GM19397 (cell line): ENCODE data around the gene PCGF1.

ENCODE experiments used
- ATAC-seq: cut with Tn5 transposase; IDR thresholded peaks from one replicate; pipeline ENCODE4 v1.9.1; 2021; ENCODE audit warnings: mild to moderate bottlenecking, moderate library complexity; ENCODE audit not compliant: unreplicated experiment

Gene PCGF1

DNA sequence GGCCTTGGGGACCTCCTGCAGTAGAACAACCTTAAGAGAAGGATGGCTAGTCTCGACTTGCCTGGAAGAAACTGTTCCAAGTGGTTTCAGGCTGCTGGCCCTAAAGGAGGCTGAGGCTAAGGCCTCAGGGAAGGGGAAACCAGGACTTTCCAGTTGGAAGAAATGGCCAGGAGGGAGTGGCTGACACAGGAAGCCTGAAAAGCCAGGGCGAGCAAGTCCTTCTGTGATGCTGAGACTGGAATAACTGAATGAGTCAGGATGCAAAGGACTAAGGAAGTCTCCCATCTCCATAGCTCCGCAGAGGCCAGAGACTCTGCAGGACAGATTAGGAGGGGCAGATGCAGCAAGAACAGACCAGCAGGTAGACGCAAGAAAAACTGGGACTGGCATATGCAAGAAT lies 29.6 kb upstream of the PCGF1 start:
- no peak for ATAC-seq

DNA sequence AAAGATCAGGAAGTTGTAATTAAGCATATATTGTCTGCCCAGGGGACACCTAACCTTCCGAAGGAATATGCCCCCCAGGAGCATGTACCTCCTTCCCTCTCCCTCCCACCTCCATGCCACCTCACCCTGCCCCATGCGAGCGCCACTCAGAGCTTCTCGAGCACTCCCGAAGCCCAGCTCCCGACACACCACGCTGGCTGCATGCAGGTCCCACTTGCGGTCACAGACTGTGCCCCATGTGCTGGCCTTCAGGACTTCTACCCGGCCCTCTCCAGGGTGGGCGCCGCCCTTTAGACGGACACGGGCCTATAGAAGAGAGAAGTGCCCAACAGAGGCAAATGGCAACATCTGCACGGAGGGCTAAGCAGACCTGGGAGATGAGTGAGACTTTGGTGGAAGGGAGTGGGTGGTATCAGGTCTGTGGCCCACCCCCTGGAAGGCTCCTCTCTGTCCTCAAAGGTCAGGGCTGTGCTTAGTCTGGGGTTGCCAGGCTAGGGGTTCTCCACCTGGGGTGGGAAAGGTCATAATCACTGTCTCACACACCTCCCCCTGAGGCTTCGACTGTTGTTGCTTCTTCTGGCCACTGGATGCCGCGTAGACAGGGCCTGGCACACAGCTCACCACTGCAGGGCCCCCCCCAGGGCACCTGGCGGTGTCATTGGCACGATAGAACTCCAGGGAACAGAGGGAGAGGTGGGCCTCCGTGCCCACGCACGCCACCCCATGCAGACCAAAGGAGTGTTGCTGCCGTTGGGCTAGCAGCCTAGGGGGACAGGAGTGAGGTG lies 28.9 kb upstream of the PCGF1 start:
- no peak for ATAC-seq

DNA sequence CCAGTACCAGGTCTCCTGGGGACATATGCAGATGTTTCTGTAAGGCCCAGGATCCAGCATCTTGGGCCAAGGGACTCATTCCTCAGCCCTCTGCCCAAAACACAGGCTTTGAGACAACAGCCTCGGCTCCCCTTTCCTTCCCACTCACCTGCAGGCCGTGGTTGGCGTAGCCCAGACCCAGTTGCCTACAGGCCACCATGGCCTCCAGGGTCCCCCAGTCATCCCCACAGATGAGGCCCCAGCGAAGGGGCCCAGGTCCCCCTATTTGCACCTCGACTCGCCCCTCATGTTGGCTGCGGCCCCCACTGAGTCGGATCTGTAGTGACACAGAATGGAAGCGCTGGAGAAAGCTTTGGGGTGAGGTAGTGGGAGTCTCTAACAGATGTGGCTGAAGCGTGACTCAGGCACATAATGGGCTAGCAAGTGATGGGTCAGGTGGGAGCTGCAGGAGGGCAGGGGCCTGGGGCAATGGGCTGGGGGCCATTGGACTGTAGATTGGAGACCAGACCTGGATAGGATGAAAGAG lies 28.0 kb upstream of the PCGF1 start:
- no peak for ATAC-seq

DNA sequence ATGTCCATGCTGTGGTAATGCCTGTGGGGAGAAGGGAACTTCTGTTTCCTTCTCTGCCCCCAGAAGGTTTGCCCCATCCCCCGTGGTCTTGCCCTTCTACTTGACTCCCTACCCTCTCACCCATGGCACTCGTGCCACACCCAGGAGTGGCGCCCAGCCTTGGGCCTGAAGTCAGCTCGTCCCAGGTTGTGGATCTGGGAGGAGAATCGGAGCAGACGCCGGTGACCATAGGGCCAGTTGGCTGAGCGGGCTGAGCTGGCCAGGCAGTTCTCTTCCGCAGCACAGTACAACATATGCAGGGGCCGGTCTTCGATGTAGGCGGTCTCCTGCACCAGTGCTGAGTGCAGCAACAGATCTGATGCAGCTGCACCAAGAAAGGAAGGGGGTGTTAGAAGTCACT lies 26.9 kb upstream of the PCGF1 start:
- no peak for ATAC-seq

DNA sequence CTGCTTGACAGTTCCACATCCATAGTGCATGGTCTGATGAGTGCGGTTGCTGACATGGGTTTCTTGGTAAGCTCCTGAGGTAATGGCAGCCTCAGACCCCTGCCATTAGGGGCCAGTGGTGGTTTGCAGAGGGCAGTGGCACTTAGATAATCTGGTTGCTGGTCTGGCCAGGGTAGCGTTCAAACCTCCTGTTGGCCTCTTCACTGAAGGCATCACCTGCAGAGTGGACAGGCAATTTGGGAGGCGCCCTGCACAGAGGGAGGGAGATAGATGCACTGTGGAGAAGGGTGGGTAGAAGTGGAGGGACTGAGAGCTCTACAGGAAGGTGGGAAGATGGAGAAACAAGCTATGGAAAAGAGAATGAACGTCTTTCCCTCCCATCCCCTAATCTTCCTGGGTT lies 26.0 kb upstream of the PCGF1 start:
- no peak for ATAC-seq

DNA sequence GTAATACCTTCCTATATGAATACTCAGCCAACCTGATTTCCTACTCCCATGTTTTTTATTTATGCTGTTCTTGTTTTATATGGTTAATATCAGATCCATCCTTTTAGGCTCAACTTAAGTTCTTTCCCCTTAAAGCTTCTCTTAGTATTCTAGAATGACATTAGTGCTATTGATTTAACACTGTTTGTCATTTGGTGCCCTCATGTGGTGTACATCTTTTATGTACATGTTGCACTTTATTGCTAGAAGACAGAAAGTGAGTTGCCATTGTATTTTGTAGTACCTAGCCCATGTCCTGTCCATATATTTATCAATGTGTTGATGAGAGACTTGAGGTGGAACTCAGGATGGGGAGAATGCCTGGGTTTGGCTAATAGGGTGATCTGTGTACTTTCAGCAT lies 24.7 kb upstream of the PCGF1 start:
- no peak for ATAC-seq

DNA sequence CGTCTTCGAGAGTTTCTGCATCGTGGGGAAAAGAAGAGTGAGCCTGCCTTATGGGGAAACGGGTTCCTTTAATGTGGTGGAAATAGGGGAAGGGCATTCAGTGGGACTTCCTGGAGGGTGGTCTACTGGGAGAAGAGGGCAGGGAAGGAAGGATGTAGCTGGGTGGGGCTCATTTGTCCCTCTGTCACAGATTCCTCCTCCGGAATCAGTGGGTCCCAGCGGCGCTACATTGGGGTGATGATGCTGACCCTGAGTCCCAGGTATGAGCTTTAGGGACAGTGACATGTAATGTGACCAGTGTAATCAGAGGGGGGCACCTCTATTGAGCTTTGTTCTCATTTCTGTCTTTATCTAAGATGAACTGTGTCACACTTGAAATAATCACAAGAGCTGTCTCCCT lies 24.2 kb upstream of the PCGF1 start:
- ATAC-seq = no peak

DNA sequence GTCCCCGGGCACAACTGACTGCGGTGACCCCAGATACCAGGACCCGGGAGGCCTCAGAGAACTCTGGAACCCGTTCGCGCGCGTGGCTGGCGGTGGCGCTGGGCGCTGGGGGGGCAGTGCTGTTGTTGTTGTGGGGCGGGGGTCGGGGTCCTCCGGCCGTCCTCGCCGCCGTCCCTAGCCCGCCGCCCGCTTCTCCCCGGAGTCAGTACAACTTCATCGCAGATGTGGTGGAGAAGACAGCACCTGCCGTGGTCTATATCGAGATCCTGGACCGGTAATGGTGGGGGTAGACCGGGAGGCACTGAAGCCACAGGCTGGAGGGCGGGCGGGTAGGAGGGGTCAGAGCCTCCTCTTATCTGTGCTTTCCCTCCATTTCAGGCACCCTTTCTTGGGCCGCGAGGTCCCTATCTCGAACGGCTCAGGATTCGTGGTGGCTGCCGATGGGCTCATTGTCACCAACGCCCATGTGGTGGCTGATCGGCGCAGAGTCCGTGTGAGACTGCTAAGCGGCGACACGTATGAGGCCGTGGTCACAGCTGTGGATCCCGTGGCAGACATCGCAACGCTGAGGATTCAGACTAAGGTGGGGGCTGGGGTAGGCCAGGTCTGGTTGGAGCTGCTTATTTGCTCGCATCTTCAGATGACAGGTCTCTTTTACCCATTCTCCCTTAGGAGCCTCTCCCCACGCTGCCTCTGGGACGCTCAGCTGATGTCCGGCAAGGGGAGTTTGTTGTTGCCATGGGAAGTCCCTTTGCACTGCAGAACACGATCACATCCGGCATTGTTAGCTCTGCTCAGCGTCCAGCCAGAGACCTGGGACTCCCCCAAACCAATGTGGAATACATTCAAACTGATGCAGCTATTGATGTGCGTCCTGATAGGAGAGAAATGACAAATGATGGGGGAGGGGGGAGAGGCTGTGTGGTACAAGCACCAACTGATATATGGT lies 23.0 kb upstream of the PCGF1 start:
- peak; percentile 30 for ATAC-seq

DNA sequence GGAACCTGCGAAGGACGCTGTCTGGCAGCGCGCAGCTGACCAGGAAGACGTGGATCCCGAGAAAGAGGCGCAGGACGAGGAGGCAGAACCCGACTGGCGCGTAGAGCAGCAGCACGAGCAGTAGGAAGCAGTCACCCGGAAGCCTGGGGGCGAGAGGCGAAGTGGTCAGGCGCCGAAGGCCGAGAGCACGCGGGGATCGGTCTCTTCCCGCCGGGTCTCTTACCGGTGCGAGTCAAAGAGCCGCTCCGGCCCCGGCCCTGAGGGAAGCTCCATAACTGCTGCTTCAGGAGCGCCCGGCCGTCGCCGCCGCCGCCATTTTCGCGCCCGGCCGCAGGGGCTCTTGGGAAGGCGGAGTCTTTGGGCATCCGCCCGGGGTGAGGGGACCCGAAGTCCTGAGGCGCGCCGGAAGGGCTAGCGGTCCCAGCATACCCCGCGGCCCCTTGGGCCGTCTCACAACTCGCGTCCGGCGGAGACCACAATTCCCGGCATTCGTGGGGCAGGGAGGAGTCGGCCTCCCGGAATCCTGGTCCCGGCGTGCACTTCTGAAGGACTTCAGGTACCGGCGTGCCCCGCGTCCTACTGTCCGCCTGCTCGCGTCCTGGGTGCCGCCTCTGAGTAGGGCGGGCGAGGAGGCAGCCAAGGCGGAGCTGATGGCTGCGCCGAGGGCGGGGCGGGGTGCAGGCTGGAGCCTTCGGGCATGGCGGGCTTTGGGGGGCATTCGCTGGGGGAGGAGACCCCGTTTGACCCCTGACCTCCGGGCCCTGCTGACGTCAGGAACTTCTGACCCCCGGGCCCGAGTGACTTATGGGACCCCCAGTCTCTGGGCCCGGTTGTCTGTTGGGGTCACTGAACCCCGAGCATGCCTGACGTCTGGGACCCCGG lies 22.1 kb upstream of the PCGF1 start, which contains the start of the genes AUP1 and HTRA2:
TSS of gene AUP1 (minus strand) at position 350 of the 882 bp plus-strand sequence. CDS start at position 273, 77 bp downstream.
TSS of gene HTRA2 (plus strand) at position 577 of the 882 bp plus-strand sequence. CDS start at position 651, 74 bp downstream.
- peak; percentile 80 for ATAC-seq

DNA sequence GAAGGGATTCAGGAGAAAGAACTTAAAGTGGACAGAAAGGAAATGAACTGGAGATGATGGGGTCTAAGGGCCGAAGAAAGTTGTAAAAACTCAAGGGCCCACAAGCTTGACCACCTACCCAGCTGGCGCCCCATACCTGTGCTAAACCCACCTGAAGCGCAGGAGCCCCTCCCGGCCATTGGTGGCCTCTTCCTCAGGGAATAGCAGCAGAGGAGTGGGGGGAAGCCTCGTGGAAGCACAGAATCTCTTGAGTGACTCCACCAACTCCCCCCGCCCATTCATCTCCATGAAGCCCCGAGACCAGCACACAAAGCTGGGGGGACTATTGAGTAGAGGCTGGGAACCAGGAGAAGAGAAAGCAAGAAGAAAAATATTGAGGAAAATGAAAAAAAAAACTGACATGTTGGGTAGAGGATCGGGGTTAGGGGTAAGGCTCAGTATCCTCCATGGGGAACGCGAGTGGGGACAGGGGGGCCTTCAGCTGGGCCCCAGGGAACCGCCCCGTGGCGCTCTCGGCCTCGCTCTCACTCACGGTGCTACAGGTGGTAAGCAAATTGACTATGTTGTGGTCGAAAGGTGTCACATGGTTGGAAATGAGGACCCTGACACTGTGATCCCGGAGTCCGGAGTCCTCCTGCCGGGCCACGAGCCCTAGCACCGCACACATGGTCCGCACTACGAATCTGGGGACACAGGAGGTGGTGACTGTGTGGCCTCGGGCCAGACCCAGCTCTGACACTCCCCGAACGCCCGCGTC lies 21.3 kb upstream of the PCGF1 start:
- ATAC-seq = peak; percentile 6

DNA sequence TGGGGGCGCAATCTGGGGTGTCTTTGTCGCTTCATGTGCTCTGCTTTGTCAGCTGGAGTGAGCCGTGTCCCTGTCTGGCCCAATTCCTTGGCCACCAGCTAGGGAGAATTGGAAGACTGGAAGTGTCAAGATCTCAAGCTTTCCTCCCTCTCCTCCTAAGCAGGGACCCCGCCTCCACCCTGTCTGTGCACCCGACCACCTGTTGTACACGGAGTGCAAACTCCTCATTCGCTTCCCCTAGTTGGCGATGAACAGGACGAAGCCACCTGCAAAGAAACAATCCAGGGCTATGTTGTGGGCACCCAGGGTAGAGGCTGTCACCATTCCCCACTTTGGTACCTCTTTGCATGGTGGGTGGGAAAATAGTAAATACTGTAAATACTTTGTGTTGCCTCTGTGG lies 20.2 kb upstream of the PCGF1 start:
- ATAC-seq = no peak

DNA sequence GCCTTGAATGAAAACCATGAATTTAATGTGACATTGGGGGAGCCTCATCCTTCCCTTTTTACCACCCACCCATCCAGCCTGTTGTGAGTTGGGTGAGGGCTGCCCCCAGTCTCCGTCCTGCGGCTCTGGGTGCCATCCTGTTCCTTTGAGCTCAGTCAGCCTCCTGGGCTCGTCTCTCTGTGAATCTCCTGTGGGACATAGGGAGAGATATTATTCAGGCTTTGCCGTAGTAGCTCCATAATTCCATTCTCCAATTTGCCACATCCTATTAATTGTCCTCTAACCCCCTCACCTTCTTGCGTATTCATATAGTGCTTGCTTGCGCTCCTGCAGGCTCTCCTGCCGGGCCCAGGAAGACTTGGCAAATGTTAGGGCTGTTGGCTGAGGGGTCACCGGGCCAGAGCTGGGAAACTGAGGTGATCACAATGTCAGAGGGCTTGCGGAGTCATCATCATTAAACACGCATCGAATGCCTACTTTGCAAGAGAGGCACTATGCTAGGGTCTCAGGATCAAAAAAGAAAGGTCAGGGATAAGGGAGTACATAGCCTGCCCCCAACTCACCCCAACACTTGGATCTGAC lies 19.2 kb upstream of the PCGF1 start:
- no peak for ATAC-seq

DNA sequence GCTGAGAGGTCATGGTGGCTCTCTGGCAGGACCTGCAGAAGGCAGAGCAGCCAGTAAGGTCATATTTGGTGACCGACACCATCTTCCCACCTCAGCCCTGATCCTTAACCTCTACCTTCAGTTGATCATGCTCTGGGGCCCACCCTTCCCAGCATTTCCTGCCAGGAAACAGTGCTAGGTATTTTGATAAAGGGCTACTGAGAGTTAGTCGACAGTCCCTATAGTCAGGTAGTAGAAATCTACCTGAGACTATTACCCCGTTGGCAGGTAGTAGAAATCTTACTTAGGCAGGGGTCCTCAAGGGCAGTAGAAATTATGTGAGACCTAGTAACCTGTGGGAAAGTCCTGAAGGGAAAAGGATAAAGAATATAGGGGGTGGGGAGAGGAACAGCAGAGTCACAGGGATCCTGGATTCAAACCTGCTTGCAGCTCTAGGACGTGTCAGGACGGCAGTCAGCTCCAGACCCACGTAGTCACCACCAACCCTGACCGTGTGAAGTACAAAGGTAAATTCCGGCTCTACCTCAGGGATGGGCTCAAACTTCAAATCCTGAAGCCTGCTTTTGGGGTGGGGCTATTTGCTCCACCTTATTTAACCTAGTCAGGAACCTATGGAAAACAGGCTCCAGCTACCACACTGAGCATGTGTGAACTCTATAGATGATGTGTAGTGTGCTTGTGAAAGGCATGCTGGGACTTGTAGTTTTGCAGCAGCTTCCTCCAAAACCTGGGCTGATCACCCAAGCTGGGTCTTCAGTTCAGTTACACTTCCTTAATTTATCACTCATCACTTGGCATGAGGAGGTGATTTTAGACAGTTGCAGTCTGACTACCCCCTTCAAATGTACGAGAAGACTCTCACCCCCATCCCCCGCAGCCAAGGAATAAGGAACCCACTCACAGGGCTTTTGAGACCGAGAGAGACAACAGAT lies 18.5 kb upstream of the PCGF1 start, which contains the start of gene DQX1:
TSS of gene DQX1 (minus strand) at position 515 of the 932 bp plus-strand sequence. CDS start at position 13, 502 bp downstream.
- ATAC-seq = no peak

DNA sequence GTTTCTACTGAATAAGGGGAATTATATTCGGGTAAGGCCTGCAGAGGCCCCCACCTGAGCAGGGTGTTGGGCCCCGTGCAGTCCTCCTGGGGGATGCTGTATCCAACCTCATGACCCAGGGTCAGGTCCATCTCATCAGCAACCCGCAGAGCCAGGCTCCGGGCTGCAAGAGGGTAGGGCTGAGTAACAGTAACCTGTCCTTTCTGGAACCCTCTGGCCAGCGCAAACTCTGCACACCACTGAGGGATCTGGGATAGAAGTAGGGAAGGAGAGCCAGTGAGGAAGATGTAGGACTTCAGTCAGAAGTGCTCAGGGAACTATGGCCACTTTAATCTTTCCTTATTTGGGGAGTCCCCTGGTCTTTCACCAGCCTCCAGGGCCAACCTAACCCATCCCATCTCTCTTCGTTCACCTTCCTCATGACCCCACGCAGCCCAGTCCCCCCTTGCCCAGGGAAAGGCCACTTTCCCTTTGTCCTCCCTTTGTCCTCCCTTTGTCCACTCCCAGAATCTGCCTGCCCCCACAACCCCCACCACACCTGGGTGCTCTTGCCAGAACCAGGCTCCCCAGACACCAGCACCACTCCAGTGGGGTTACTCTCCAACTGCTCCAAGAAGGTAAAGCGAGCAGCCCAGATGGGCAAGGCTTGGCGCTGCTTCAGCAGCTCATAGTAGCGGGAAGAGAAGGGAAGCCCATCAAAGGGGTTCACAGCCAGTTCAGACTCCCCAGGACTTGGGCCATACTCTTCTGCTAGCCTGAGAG lies 17.6 kb upstream of the PCGF1 start:
- no peak for ATAC-seq

DNA sequence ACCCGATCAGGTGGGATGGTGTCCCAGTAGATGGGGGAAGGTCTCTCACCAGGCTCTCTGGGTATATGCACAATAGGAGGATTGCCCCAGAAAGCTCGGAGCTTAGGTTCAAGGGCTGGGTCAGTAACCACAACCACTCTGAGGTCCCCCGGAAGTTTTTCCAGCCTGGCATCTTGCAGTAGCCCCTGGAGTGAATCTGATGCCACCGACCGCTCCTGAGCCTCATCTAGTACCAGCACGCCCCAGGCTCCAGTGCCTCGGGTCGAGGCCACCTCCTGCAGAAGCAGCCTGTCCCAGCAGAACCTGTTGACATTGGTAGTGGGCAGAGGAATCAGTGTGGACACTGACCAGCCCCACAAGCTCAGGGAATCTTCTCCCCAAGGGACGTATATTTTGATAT lies 16.5 kb upstream of the PCGF1 start:
- ATAC-seq = no peak

DNA sequence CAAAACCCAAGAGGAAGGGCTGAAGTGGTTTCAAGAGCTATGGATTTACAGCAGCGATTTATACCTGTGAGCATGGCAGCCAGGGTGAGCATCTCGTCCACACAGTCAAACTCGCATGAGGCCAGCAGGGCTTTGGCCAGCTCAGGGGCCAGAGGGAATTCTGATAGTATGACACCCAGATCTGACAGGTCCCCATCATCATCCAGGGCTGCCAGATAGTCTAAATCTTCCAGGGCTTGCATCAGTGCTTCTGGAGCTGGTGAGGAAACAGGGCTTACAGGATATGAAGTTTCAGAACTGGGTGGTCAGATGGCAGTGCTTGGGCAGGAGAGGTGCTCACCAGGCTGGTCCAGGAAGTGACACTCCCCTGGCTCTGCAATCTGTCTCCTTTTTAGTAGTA lies 15.0 kb upstream of the PCGF1 start:
- ATAC-seq = no peak

DNA sequence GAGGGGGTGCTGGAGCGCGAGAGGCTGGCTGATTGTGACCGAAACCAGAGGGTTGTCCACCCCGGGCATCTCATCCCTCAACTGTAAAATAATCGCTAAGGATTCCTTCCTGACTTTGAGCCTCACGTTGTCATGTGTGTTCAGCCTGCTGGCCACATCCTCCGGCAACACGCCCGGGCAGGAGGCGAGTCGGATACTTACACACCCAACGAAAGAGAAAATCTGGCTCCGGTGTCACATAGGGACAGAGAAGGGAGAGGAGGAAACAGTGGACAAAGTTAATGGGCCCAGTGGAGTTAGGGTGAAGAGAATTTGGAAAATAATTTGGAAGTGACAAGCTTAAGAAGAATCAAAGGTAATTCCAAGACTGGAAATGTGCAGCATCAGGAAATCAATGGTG lies 9.2 kb upstream of the PCGF1 start:
- no peak for ATAC-seq
